Cardiac fibroblast (primary cell): Measurements from ENCODE around the gene FOXP4.

Experiments
- DNase-seq, 2 donors: peaks; one replicate each; pipeline versions ENCODE4 v3.0.0 to v3.0.0-alpha.2; 2010; ENCODE audit warnings: low read depth in 2 of 2
- H3K4me3 ChIP-seq, 2 donors: replicated peaks in 1 of 2; 1 replicate in 1 of 2; 2 replicates in 1 of 2; pipeline ENCODE4 v1.5.1; 2011; ENCODE audit warnings: low read depth in 2 of 2, low read length in 2 of 2, mild to moderate bottlenecking in 2 of 2, moderate library complexity in 1 of 2
- TF ChIP-seq, protein P1 (sequence below): IDR thresholded peaks from one replicate; pipeline ENCODE4 v1.5.1; 2011; ENCODE audit warnings: low read depth, mild to moderate bottlenecking, low read length, inconsistent platforms

FOXP4 gene

GRCh38 chr6:41602422-41602743 lies 56.2 kb downstream of the FOXP4 start:
- no peak for DNase-seq
- H3K4me3 ChIP-seq = no peak overlapping the region
- TF ChIP-seq, protein P1, sequence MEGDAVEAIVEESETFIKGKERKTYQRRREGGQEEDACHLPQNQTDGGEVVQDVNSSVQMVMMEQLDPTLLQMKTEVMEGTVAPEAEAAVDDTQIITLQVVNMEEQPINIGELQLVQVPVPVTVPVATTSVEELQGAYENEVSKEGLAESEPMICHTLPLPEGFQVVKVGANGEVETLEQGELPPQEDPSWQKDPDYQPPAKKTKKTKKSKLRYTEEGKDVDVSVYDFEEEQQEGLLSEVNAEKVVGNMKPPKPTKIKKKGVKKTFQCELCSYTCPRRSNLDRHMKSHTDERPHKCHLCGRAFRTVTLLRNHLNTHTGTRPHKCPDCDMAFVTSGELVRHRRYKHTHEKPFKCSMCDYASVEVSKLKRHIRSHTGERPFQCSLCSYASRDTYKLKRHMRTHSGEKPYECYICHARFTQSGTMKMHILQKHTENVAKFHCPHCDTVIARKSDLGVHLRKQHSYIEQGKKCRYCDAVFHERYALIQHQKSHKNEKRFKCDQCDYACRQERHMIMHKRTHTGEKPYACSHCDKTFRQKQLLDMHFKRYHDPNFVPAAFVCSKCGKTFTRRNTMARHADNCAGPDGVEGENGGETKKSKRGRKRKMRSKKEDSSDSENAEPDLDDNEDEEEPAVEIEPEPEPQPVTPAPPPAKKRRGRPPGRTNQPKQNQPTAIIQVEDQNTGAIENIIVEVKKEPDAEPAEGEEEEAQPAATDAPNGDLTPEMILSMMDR = no peak

DNA sequence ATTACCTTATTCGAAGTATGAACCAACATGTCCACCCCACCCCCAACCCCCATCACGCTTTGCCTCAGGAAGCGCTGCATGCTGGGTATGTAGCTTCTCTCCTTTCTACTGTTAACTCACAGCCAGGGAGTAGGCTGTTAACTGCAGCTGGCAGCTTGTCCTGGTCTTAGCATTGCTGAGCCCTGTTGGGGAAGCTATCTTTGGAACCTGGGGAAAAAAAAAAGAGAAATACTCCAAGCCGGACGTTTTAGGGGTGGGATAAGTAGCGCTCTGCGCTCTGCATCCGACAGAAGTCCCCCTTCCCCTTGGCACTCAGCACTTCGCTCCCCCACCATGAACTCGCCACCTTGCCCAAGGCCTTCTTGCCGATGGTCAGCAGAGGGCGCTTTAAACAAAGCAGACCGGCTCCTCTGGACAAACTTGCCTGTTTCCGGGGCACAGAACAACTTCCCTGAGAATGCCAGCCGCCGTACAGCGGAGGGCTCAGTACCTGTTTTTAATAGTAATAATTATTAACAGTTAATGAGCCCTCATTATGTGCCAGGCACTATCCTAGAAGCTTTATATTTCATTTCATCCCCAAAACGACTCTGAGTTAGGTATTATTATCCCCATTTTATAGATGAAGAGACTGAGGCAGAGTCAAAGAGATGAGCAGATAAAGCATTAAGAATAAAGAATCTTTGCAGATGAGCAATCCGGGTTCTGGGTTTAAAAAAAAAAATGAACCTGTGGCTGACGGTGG lies 56.9 kb downstream of the FOXP4 start:
- peak overlapping the region in 1 of 2 donors; percentile 3 for H3K4me3 ChIP-seq
- TF ChIP-seq, protein P1 = peak; percentile 95
- peak; percentile 89 to 90 for DNase-seq

DNA sequence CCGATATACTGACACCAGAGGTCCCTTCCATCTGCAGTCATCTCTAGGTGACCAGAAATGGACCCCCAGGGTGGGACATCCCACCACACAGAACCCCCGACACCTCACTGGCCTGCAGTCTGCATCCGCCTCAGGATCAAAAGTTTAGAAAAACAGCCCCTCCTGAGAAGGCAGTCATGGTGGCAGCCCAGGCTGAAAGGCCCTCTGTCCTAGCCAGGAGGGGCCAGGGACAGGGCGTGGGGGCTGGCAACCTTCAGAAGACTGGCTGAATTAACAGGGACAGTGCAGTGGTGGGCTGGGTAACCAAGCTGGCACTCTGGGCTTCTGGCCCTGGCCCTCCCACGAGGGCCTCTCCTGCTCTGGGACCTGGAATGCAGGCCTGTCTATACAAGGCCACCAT lies 57.8 kb downstream of the FOXP4 start:
- H3K4me3 ChIP-seq = no peak overlapping the region
- no peak for DNase-seq

GRCh38 chr6:41605649-41606048 lies 59.5 kb downstream of the FOXP4 start:
- TF ChIP-seq, protein P1 = no peak
- DNase-seq = no peak
- H3K4me3 ChIP-seq = no peak overlapping the region

More for the DNA sequence above, 57.8 kb downstream of the FOXP4 start:
- TF ChIP-seq, protein P1 = no peak

- no peak for DNase-seq
- H3K4me3 ChIP-seq = no peak overlapping the region
- TF ChIP-seq, protein P1 = no peak
Observed at GRCh38 chr6:41607036-41607435, 60.9 kb downstream of the FOXP4 start.

DNA sequence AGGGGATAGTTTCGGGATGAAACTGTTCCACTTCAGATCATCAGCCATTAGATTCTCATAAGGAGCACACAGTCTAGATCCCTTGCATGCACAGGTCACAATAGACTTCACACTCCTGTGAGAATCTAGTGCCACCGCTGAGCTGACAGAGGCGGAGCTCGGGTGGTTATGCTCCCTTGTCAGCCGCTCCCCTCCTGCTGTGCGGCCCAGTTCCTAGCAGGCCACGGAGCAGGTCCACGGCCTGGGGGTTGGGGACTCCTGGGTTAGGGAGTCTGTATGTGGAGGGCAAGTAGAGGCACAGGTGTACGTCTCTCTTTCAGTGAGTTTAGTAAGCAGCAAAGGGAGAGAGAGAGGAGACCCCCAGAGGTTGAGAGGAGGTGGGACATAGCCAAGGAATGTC lies 61.6 kb downstream of the FOXP4 start:
- DNase-seq = no peak
- no peak overlapping the region for H3K4me3 ChIP-seq
- TF ChIP-seq, protein P1 = no peak
